Mucosa of gallbladder (tissue), 1 donor: ENCODE data around the gene PARN. TPM values are rescaled to one million over a fixed set of nuclear protein-coding genes. Genes with fewer than 3 reads are reported as not detected.

ENCODE experiments used
- DNase-seq: peaks from one replicate; pipeline ENCODE4 v3.0.0-alpha.2; 2020; ENCODE audit warnings: low spot score
- total RNA-seq: library from RNA; stranded (reverse); gene quantifications from one replicate; pipeline ENCODE4 v1.2.1, GENCODE V29; 2021
- donor health status: DM: no; HTN: no; CAD: no.

Gene PARN
- total RNA-seq, 1 donor from 2014 or later: 33.5 TPM

DNA sequence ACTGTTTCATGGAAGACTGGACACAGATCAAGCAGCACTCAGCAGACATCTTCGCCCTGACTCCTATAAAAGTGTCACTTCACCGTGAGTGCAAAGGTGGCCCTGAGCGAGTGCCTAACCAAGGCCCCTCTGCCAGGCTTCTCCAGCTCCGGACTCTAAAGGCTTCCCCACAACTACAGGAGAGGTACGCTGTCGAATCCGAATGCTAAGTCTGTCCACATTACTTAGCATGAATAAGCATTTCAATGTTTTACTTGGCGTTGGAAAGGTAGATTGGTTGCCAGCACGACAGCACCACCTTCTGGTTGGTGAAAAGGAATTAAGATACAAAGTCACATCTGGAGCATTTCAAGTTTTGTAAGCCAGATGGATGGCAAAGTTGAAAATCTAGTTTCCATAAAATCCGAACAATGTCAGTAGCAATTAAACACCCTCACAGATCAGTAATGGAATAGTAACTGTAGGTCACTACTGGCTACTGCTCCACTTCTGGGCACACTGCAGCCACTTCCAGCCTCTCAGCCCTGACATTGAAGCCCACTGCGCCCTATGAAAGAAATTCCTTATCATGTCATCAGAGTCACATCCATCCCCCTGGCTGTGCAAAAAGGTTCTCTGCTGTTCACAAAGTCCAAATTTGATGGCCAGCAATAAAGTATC lies 100.9 kb downstream of the PARN start:
- DNase-seq: peak; percentile 77

DNA sequence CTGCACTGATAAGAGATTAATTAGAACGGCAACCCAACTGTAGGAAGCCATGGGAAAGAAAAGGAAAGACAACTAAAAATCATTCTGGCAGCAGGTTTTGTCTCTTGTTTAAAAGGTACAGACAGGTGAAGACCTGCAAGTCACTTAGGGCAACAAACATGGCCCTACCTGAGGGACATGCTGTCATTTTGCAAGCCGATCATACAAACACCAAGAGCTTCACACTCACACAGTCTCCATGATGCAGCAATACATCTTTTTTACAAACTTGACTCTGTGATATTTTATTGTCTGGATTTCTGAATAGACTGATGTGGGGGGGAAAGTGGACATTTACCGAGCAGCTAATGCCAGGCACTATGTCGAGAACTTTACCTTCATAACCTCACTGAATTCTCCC lies 101.8 kb downstream of the PARN start:
- DNase-seq: no peak

DNA sequence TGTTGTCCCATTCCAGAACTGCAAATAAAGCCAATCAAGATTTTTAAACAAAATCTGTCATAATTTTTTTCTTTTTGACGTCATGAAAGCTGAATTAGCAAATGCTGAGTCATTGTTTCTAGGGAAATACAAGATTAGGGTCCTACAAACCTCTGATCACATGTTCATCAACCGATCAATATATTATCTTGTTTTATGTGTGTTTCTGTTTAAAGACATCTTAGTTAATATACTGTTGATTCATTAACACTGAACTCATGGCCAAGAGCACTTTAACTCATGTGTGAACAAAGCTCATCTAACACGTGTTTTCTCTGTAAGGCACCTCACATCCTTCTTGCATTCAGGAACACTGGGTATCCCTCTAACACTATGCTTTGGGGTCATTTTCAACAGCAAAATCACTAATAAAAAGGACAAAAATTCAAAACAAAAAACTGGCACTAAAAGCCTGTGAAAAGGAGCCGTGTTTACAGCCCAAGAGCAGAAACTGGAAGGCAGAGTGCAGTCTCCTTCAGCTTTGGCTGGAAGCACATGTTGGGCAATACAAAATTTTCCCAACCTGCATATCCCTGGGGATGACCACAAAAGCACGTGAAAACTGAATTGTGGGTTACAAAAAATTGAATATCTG lies 102.5 kb downstream of the PARN start:
- peak; percentile 27 for DNase-seq

DNA sequence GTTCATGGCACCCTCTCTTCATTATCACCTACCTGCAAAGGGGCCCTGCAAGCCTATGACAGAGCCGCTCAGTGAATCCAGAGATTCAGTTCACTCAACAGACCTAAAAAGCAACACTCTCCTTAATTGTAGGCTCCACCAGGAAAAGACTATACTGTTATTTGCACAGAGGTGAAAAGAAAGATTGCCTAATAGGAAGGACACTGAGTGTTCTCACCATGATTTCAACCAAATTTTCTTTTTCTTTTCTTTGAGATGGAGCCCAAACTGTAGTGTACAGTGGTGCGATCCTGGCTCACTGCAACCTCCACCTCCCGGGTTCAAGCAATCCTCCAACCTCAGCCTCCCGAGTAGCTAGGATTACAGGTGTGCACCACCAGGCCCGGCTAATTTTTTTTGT lies 104.5 kb downstream of the PARN start:
- no peak for DNase-seq

DNA sequence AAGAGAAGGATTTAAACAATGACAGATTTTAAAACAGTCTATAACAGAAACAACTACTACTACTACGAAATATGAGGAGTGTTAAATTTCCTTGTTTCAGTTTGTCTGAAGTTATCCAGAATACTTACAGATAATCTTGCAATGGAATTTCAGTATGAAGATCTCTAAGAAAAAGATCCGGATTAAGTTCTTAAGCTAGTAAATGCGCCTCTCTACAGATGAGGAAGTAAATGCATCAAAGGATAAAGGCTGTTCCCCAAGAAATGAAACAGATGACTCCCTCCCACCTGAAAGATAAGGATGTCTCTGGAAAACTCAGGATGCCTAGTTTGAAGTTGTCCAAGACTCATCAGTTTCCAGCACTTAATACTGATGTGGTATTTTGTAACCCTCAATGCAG lies 105.1 kb downstream of the PARN start:
- no peak for DNase-seq

DNA sequence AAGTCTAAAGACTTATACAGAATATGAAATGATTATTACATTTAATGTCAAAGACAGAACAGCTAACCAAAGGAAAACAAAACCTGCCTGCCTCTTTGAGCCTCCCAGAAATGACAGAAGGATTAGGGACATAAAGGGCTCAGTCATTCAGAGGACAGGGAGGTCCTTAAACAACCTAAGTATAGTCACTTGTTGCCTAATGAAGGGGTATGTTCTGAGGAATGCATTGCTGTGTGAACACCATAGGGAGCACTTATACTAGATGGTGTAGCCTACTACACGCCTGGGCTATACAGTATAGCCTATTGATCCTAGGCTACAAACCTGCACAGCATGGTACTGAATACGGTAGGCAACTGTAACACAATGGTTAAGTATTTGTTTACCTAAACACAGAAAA lies 106.4 kb downstream of the PARN start:
- DNase-seq: no peak

DNA sequence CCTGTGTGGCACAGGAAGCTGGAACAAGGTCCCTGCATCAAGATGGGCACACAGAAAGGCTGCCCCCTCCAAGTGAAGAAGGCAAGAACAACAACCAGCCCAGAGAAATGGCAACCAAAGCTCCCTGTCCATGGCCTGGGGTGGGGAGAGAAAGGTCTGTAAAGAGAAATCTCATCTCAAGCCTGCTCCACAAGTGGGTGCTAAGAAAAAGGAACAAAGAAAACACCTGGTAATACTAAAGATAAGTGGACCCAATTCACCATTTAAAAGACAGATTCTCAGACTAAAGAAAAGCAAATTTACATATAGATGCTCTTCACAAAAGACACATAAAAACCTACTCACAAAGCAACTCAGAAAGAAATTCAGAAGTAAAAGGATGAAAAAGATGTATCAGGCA lies 107.4 kb downstream of the PARN start:
- DNase-seq: no peak

DNA sequence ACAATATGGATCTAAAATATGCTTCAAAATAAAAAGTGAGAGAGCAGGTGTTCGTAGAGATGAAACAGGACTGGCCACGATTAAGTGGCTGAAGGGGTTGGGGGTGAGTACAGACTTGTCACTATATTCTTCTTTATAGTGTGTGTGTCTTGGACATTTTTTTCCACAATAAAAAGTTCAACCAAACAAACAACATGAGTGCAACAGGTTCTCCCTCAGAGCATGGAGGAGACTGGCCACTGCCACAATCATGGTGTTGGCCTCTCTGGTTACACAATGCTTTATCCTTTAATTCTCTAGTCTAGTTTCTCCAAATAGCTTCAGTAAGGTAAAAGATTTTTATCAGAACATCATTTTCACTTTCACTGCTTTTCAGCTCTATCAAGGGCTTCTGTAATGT lies 109.3 kb downstream of the PARN start:
- no peak for DNase-seq

DNA sequence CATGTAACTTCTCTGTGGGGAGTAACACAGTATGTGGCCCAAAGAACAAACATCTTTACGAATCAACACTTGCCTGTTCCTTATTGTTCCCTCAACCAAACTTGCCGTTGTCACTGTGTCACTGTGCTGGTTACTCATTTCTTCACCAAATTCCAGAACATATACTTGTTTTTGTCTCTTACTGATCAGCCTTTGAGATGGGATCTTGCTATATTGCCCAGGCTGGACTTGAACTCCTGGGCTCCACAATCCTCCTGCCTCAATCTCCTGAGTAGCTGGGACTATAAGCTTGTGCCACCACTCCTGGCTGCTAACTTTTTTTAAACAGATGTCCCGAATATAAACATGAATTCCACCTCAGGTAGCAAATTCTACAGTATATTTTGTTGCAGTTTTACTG lies 115.1 kb downstream of the PARN start:
- no peak for DNase-seq

DNA sequence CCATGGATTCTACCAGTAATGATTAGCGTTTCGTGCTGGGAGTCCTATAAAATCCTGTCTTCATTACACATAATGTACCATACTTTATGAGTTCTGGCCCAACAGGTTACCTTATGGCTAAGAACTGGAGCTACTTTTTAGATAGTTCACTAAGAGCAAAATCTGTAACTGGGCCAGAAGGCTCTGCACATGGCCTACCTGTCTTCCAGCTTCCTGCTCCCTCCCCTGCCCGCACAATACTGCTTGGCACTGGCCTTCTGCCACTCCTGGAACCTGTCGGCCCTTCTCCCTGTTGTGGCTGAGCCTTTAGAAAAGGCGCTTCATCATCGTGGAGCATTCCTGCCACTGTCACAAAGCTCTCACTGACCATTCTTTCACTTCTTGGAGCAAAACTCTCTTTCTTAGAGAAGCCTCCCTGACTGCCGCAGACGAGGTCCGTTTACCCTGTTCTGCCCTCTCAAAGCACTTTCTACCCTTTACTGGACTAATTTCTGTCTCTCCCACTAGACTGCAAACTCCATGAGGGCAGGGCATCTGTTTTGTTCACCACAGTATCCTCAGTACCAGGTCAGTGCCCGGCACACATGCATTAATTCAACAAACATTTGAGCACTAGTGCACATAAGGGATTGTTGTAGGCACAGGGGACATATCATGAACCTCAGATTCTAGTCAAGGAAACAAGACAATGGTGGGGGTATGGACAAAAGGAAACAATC lies 116.5 kb downstream of the PARN start:
- DNase-seq: peak; percentile 46

DNA sequence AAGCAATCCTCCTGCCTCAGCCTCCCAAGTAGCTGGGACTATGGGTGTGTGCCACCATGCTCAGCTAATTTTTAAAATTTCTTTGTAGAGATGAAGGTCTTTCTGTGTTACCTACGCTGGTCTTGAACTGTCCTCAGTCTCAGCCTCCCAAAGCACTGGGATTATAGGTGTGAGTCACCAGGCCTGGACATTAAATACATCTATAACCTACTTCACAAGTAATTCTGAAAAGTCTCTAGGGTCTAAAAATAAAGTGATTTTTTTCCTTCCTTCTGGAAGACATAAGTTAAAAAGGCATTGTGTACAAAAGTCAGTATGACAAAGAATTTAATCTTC lies 118.3 kb downstream of the PARN start:
- DNase-seq: no peak

DNA sequence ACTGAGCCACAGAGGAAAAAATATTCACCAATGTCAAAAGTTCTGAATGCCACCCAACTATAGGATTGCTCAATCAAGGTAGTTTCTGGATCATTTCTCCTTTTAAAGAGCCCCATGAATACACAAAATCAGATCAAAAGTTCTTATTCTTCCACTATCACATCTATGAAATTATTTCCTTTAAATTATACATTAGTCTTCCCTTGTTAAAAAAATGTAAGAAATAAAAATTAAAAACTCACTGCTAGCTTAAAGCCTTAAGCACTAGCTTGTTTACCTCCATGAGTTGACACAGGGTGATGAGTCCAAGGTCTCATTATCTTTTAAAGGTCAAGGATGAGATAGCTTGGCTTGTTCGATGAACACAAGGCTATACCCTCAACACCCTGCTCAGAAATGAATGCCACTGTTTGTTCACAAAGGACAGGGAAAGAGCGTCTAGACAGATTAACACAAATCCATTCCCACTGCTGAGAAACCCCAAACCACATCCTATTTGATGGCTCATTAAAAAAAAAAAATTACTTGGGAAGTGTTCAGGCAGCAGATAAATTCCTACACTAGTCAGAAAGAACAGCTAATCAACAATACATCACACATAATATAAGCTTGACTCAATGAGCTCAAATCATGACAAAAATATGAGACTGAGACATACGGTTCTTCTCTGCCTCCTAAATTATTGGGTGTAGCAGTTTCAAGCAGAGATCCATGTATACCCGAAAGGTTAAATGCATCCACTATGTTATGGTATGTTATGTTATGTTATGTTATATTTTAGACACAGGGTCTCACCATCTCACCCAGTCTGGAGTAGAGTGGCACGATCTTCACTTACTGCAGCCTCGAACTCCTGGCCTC lies 118.9 kb downstream of the PARN start:
- DNase-seq: no peak

DNA sequence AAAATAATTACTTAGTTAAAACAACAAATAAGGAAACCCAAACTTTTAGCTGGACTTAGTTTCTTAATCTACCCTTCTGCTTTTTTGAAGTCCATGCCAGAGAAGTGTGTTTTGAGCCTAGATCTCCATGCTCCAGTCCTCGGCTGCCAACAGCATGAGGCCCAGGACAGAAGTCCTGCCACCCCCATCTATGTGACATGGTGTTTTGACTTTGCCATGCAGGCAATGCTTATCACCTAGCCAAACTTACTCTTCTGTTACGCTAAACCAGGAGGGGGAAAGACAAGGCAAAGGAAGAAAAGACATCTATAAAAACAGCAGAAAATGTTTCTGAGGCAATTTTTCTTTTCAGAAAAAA lies 119.5 kb downstream of the PARN start:
- DNase-seq: no peak

DNA sequence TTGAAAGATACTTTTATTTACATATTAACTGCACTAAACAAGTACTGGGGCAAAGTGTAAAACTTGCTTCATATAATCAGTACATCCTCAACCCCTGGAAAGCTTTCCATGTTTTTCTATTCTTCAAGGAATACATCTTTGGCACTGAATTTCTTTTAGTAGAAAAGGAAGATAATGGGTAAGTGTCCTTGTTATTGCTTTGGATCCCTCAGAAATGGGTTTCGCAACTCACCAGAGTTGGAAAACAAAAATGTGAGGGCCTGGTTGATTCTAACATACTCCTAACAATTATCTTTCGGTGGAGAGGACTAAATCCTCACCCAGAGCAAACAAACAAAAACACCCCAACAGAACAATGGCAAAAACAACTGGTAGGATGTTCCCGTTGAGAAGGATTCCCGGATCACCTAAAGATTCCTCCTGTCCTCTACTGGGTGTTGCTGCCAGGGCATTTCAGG lies 120.4 kb downstream of the PARN start:
- DNase-seq: no peak

DNA sequence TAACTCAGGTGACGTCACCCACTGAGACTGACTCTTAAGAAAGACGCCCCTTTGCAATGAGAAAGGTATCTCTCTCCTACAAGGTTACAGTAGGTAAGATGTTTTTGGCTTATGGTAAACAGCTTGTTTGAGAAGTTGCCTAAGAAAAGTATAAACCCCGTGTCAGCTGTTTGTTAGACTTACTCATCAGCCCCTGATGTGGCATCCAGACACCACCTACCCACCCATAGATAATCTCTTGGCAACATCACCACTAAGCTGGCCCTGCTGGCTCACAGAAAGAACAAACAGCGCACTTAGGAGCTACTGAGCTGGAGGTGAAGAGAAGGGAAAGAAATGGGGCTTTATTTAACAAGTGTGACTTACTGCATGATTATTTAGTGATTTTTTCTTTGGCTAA lies 121.0 kb downstream of the PARN start:
- no peak for DNase-seq

DNA sequence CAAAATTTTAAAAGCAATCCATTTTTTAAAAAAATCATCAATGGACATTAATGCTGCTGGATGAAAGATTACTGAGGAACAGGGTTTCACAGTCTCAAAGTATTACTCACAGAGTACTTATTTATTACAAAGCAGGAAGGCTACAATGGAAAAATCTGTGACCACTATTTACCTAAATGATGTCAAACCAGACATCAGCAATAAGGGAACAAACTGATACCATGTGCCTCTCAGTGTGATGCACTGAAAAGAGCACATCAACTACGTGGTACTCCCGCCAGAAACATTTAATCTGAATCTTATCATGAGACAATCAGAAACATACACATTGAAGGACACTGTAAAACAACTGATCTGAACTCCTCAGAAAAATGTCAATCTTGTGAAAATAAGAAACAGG lies 124.2 kb downstream of the PARN start:
- DNase-seq: no peak

DNA sequence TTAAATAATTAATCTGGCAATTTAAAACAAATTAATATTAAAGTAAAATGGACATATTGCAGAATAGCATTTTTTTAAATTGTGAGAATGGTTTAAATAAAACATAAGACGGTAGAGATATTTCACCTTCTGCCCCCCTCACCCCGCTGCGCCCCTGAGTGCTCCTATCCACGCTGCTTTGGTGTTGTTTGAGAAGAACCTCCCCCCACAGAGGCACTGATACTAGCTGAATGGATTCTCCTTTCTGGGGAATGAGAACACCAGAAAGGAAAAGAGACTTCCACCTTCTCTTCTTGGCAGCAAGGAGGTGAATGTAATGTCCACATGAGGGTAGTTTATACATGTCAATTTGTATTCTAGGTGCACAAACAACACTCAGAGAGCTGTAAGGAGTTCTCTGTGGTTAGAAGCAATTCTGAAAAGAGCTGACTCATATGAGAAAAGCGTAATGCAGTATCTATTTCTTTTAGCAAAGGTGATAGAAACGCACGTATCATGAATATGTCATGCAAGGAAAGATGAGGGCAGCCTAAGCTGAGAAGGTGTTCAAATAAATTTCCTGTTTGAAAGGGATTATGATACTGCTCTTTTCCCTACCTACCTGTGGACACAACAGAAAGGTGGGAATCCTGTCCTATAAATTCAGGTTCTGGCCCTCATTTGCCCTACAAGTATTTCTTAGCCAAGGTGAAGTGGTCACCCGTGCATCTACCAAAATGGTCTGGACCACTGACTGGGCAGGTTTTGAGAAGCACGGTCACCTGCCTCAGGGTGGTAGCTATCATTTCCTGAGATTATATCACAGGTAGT lies 126.9 kb downstream of the PARN start:
- no peak for DNase-seq

DNA sequence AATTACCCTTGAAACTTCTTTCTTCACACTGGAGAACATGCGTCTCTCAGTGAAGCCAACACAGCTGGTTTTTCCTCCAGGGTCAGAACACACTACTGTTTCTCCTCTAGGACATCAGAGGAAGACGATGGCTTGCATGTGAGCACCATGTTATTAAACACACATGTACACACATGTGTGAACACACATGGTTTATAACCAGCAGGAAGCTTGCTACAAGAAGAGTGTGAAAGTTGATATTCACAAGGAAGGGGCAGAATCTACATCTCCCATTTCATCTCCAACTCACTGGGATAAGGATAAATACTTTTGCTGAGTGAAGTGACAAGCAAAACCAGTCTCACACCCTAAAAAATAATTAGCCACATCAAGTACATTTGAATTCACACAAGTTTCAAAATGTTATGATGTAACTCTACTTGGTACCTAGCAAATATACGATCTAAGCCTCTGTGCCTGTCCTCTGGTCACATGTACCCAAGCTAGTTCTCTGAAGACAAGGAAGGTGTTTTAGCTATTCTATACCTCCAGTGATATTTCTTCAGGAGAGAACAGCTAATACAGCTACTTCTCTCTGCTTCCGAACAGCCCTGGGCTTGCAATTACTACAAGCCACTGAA lies 127.7 kb downstream of the PARN start:
- DNase-seq: no peak

DNA sequence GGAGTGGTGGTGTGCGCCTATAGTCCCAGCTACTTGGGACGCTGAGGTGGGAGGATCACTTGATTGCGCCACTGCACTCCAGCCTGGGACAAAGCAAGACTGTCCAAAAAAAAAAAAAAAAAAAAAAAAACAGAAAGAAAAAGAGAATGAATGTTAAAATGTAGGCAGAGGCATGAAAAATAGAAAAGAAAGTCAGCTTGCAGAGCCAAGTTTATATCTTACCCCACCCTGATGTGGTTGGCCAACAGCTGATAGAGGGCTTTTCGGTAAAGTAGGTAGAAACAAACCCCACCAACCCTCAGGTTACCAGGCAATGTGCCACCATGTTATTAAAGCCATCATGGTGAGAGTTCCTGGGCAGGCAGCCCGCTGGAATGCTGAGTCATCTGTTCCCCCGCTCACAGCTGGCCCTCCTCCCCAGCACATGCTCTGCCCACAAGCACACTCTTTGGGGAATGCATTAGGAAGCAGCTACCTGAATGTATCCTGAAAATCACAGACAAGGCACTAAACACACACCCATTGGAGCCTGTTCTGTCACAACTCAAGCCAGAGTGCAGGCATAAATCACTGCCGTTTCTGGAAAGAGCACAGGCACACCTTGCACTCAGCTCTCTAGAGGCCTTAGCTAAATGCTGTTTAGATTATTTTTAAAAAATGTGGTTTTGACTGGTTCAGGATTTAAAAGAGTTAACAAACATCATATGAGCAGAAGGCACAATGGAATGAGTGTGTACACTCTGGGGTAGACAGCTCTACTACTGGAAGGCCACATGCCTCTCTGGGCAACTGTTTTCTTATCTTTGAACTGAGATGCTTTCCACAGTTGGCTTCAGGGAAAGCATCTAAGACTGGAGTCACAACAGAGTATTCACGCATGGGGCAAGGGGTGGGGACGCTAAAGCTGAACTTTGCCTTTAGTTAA lies 128.5 kb downstream of the PARN start:
- peak; percentile 83 for DNase-seq

DNA sequence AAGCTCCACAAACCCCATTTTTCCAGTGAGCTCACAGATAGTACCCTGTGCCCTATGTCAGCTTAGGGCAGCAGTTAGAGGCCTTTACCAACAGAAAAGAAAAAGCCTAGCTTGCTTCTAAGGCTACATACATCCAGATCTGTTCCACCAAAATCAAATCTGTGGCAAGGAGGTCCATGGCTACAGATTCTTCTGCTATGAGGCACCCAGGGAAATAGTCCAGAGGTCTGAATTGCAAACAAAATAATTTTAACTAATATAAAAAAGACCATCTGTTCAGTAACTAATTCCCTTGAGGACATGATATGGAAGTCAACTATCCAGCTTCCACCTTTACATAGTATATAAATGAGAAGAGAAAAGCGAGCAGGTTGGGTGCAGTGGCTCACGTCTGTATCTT lies 129.3 kb downstream of the PARN start:
- DNase-seq: no peak
